ENCODE results near the gene PPIE.
"Not testable (repeated sequence)": the region's sequence is repeated elsewhere in the genome, so short reads cannot be mapped to it uniquely, and the experiment has no call there.

The PPIE gene

DNA sequence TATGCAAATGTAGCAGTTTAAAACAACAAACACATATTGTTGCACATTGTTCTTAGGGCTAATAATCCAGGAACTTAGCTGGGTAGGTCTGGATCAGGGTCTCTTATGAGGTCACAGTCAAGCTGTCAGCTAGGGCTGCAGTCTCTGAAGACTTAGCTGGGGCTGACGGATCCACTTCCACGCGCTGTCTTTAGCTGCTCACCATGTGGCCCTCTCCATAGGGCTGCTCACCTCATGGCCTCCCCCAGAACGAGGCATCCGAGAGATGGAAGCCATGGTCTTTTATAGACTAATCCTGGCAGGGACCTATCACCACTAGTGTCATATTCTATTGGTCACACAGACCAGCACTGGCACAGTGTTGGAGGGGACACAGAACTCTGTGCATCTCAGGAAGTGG is 41.1 kb downstream of the PPIE start:
- no peak for DNase-seq

DNA sequence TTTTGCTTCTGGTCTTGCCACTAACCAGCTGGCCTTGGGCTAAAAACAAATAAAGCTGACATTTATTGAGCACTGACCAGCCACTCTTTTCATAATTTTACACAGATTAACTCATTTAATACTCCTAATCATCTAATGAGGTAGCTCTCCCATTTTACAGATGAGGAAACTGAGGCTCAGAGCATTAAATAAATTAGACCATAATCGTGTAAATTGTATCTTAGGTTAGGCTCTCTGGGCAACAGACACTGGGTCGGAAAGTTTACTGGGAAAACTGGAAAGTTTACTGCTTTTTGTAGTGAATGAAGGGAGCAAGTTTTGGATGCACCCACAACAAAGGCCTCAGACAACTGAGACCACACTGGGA is 42.6 kb downstream of the PPIE start:
- DNase-seq = no peak

DNA sequence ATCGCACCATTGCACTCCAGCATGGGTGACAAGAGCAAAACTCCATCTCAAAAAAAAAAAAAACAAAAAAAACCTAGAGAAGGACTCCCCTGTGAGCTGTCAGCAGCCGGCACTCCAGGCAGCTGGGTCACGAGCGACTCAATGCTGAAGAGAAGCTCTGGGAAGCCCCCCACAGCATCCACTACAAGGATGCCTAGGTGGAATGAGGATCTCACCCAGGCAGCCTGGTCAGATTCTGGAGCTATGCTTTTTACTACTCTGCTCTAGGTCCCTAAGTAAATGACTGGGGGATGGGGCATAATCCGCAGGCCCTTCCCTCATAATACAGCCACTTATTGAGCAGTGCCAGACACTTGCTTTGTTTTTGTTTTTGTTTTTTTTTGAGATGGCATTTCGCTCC is 43.4 kb downstream of the PPIE start:
- DNase-seq = no peak

DNA sequence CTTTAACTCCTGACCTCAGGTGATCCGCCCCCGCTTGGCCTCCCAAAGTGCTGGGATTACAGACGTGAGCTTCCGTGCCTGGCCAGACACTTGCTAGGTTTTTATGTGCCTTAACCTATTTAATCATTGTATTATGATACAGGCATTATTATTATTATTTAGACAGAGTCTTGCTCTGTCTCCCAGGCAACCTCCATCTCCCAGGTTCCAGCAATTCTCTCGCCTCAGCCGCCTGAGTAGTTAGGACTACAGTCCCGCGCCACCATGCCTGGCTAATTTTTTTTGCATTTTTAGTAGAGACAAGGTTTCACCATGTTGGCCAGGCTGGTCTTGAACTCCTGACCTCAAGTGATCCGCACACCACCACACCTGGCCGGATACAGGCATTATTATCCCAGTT is 44.0 kb downstream of the PPIE start:
- DNase-seq = not testable (repeated sequence)

DNA sequence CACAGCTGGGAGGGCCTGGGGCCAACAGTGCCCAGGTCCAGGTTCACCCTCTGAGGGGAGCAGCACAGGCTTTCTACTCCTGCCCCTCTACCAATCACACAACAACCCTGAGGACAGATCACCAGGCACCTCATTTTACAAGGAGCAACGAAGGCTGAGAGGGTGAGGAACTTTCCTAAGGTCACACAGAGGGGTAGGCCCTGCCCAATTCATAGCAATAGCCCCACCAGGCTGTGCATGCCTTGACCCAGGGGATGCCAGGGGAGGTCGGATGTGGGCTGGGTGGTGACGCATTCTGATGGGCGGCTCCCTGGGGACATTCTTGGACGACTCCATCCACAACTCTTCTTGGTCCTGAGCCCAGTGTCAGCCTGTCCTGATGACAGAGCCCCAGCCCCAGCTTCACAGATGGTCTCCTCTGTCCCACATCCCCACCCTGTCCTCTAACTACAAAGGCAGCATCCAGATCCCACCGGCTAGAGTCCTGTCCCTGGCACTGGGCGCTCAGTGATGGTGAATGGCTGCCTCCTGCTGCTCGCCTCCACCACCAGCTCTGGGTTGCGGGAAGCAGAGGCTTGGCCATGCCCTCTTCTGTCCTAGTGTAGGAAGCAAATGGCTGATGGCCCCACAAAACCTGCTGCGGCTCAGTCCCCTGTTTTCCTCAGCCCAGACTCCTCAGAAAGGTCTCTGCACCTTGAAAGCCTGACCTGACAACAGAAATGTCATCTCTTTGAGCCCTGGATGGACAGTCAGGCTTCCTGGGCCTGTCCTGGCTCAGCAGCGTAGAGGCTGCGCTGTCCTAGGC is 47.8 kb downstream of the PPIE start:
- not testable (repeated sequence) for DNase-seq

DNA sequence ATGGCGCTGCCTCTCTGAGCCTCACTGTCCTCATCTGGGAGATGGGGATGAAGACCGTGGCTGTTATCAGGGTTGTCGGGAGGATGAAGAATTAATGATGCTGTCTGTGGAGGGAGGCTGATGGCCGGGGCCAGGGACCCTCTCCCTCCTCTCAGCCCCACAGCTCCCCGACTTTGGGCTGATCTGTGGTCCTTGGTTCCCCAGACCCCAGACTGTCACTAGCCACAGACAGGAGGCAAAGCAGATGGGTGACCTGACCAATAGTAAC is 48.4 kb downstream of the PPIE start:
- not testable (repeated sequence) for DNase-seq

DNA sequence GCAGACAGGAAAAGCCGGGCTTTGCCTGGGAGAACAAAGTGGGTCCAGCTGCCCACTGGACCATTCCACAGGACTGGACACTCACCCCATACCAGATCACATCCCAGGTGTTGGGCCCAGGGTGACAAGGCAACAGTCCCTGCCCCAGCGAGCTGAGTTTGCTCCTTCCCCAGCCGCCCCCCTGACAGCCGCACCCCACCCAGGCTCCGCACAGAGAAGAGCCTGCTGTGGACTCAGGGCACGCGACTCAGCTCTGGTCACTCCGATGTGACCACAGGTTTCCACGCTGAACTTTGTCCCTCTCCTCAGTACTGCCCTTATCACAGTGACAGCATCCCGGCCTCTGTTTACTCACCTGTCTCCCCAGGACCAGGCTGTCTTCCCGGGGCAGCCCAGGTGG is 48.8 kb downstream of the PPIE start:
- DNase-seq = no peak

DNA sequence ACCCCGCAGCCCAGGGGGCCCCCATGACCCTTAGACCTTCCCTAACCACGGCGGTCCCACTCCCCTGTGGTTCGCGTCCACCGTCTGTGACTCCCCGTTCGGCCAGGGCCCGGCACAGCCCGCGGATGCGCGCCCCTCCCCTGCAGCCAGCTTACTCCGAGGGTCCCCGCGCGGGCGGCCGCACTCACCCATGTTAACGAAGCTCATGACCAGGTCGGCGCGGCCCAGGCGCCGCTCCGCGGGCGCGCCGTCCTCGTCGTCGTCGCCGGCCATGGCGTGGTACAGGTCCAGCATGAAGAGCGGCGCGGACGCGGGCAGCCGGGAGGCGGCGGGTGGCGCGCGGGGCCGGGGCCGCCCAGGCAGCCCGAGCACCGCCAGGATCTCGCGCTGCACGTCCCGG is 49.3 kb downstream of the PPIE start:
- DNase-seq = not testable (repeated sequence)

DNA sequence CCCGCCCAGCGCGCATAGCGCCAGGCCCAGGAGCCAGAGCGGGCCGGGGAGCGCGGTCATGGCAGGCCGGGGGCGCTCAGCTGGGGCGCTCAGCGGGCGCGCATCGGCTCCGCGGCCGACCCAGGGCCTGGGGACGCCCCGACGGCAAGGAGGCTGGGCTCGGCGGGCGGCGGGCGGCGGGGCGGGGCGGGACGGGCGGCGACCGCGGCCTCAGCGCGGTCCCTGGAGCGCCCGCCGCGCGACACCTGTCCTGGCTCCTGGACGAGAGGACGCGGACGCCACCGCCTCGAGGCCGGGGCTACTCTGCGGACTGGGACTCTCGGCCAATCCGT is 49.7 kb downstream of the PPIE start:
- no peak for DNase-seq

DNA sequence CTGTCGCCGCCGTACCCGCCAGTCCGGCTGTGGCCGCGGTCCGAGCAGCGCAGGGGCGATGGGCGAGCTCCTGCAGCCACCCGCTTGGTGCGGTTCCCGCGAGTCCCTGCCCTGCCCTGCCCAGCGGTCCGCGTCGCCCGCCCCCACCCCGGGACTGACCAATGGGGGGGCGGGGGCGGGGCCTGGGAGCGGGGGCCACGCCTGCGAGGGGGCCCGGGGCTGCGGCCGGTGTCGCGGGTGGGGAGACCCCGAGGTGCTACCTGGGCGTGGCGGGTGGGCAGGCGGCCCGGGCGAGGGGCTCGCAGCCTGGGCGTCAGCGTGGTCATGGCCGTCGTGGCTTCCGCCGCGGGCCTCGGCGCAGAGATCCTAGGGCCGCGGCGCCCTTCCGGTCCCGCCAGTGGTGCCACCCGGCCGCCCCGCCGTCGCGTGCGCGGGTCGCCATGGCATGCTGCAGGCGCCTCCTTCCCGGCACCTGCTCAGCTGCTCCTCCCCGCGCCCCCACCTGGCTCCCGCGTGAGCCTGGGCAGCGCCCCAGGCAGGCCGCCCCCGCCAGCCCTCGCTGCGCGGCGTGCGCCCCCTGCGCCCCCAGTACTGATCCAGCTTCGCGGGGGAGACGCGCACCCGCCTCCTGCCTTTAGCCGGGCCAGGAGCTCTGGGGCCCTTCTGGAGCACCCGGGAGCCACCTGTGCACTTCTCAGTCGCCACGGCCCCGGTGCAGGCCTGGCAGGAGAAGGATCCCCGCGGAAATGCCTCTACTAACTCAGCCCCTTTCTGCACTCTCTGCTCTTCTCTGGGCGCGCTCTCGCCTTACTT is 50.3 kb downstream of the PPIE start, which contains the start of gene BMP8B:
Gene BMP8B, minus strand, starts transcription at position 108 of the 813 bp plus-strand sequence. CDS start 380 bp downstream, outside the sequence.
- peak; percentile 37 for DNase-seq

DNA sequence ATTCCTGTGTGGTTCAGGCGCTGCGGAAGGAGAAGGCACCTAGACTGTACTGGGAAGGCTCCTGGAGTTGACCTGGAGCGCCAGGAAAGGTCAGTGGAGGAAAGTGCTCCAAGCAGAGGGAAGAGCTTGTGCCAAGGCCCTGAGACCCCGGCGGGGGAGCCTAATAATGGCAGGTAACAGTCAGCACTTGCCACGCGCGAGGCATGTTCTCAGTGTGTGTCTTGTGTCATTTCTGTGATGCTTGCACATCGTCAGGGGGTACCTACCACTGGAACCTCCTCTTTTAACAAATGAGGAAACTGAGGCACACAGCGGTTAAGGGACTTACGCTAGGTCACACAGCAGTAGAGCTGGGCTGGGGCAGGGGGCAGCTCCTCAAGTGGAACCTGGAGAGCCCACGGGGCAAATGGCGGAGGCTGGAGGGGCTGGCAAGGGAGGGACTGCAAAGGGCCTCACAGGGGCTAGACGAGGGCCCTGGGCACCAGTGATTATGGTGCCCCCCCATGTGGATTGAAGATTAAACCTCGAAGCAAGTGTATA is 51.0 kb downstream of the PPIE start:
- DNase-seq = no peak

DNA sequence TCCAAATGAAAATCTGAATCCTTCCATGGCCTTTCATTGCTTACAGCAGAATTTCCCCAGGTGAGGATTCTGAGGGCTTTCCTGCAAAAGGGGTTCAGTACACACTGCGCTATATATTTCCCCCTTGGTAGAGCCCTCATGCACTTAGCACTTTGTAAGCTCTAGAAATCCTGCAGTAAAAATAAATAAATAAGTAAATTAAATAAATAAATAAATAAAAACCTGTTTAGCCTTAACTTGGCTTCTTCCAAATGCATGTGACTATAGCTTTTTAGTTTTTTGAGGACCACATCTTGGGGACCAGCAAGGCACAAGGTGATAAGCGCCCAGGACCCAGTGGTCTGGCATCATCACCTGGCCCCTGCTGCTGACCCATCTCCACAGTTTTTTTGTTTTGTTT is 53.2 kb downstream of the PPIE start:
- DNase-seq = no peak

DNA sequence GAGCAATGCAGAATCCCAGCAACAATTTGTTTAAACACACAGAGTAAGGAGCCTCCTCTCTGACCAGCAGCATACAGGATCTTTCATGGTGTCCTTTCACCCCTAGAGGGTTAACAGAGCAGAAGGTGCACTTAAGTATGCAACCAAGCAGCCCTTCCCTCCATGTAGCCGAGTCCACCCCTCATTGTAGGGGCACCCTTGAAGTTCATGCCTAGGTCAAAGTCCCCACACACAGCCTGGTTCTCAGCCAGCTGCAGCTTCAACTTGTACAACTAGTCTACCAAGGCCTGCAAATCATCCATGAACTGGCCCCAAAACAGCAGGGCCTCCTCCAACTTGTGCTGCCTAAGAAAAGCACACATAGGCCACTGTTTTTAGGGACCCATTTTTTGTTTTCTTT is 57.0 kb downstream of the PPIE start:
- DNase-seq = no peak

DNA sequence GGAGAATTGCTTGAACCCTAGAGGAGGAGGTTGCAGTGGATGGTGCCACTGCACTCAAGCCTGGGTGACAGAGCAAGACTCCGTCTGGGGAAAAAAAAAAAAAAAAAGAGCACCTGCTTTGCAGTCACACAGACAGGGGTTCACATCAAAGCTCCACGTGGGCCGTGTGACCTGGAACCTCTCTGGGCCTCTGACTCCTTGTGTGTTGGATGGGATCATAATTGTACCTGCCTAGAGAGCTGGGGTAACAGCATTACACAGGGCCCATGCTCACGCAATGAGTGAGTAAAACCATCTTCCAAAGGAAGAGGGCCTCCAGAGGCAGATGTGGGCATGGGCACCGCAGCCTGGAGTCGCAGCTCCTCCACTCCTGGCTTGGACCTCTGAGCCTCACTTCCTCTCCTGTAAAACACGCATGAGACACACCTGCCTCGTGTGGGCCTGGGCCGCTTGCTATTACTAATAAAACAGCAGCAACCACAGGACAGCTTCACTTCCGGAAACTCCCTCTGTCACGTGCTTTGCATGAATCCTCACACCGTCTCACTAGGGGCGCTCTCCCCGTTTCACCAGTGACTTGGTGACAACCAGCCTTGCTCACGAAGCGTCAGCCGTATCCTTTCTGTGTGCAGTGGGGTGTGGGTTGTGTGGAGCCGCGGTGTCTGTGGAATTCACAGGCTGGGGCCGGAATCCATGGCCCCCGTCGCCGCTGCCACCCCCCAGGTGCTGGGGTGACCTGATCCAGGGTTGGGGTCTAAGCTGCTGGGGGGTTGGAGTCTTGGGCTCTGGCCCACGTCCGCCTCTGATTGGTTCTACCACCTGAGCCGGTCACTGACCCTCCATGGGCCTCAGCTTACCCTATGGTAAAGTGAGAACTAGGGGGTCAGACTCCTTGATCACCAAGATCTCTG is 60.4 kb downstream of the PPIE start:
- peak; percentile 92 for DNase-seq

DNA sequence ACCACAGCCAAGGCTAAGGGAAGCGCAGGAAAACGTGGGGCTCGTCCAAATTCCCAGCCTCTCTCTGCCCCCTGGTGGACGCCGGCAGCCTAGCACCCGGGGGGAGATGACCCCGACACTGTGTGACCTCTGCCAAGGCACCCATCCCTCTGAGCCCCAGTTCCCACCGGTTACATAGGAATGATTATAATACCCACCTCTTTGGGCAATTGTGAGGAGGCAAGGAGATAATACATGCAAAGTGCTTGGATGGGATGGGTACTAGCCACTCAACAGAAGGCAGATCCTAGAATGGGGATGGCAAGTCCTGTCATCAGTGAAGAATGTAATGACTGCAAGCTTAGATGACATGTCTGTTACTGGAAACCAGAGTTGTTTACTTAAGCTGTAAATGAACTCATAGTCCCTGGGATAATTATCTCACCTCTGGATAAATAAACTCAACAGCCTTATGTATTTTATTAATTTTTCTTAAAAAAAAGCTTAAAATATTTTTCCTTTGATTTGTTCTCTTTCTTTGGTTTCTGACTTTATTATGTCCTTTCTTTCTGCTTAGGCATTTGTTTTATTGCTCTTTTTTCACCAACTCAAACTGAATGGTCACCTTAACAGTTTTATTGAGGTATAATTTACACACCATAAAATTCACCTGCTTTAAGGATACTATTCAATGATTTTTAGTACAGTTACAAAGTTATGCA is 61.2 kb downstream of the PPIE start:
- peak; percentile 64 for DNase-seq

DNA sequence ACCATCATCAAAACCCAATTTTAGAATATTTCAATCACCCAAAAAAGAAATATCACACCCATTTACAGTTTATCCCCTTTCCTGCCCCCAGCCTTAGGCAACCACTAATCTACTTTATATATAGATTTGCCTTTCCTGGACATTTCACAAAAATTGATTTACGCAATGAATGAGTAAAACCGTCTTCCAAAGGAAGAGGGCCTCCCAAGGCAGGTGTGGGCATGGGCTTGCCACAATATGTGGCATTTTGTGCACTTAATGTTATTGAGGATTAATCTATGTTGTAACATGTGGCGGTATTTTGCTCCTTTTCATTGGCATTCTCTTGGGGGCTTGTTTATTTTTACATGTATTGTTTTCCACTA is 61.8 kb downstream of the PPIE start:
- no peak for DNase-seq

DNA sequence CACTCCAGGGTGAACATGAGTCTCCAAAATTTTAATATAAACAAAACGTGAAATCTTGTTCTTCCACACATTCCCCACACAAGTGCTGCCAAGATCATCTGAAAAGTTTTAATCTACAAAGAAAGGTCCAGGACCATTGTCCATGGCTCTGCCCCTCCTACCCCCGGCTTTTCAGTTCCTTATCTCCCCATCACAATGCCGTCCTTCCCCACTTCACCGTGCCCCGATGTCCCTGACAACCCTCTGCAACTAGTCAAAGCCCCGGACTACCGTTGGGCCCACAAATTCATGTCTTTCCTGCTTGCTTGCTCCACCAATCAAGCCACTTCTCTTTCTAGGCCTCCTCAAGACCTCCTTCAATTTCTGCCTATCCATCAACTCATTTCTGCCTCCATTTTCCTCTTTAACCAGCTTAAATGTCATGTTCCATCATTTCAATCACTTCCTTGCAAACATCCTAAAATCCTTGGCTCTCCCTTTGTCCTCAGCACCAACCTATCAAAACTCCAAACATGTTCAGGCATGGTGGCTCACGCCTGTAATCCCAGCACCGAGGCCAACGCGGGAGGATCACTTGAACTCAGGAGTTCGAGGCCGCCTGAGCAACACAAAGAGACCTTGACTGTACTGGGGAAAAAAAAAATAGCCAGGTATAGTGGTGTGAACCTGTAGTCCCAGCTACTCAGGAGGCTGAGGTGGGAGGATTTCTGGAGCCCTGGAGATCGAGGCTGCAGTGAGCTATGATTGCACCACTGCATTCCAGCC is 64.0 kb downstream of the PPIE start:
- no peak for DNase-seq

DNA sequence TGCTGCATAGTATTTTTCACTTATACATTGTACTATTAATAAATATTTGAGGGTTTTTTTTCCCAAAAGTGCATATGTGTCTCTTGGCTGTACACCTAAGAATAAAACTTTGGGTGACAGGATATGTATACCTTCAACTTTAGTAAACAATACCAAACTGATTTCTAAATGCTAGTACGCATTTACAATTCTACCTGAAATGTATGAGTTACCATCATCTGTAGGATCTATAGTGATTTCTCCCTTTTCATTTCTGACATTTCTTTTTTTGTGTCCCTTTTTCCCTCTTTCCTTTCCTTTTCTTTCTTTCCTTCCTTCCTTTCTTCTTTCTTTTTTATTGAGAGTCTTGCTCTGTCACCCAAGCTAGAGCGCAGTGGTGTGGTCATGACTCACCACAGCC is 66.7 kb downstream of the PPIE start:
- no peak for DNase-seq

DNA sequence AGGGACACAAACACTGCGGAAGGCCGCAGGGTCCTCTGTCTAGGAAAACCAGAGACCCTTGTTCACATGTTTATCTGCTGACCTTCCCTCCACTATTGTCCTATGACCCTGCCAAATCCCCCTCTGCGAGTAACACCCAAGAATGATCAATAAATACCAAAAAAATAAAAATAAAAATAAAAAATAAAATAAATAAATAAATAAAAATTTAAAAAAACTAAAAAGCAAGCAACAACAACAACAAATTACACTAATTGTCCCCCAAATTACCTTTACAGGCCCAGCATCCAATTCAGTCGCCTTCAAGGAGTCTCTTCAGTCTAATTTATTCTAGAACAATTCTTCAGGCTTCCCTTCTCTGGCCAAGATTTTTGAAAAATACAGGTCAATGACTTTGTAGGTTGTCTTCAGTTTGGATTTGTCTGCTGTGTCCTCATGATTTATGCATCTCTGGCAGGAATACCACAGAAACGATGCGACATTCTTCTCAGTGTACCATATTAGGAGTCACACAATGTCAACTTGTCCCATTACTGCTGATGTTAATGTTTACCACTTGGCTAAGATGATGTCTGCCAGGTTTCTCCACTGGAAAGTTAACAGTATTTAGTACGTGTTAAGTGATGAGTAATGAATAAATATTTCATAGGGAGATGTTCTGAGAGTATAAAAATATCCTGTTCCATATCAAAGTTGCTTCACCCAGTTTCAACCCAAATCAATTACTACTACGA is 70.3 kb downstream of the PPIE start:
- no peak for DNase-seq

DNA sequence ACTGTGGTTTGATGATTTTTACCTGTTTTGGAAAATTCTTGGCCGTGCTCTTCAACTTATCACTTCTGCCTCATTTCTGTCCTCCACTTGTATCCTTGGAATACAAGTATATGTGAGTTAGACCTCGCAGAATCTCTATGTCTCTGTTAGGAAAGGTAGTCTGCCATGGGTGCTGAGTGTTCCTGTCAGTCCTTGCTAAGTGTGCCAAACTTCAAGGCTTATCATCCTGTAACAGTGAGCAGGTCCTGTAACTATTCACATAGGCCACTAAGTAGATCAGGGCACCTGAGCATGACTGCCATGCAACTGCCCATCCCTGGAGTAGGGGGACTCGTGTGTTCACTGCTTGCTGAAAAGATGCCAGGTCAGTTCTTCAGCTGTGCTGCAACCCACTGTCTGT is 74.2 kb downstream of the PPIE start:
- DNase-seq = no peak

Data from stimulated activated CD4-positive, alpha-beta T cell treated with anti-CD3 and anti-CD28 coated beads, Interleukin-1b, Interleukin-23, amount 100 ng/mL, for 48 hours (primary cell).